NCI-H146 treated with DMSO at 0.1 percent for 48 hours (cell line): ENCODE results near the gene RXRG.

Experiments used
- DNase-seq: peaks from one replicate; lab custom pipeline; 2025; ENCODE audit not compliant: unreplicated experiment; lab: John Stamatoyannopoulos, UW

Gene RXRG

GRCh38 chr1:165452336-165453130 lies 7.6 kb upstream of the RXRG start:
- DNase-seq: no peak

DNA sequence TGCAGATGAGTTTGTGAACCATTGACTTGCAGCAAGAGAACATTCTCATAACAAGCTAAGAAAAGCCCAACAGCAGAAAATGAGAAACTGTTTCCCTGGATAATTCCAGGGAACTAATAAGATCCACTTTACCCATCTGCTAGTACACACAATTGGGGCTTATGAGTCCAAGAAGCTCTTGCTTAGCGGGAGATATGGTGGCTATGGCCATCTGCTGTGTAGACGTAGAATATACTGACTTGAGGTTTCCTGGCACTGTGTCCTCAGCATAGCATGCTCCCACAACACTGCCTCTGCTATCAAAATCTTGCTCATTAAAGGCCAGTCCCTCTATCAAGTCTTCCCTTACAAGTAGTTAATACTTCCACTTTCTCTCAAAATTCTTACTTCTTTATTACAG lies 6.8 kb upstream of the RXRG start:
- DNase-seq: no peak

GRCh38 chr1:165449131-165449530 lies 4.2 kb upstream of the RXRG start:
- DNase-seq: no peak

- no peak for DNase-seq
Observed at GRCh38 chr1:165445388-165445787, 462 bp upstream of the RXRG start.

DNA sequence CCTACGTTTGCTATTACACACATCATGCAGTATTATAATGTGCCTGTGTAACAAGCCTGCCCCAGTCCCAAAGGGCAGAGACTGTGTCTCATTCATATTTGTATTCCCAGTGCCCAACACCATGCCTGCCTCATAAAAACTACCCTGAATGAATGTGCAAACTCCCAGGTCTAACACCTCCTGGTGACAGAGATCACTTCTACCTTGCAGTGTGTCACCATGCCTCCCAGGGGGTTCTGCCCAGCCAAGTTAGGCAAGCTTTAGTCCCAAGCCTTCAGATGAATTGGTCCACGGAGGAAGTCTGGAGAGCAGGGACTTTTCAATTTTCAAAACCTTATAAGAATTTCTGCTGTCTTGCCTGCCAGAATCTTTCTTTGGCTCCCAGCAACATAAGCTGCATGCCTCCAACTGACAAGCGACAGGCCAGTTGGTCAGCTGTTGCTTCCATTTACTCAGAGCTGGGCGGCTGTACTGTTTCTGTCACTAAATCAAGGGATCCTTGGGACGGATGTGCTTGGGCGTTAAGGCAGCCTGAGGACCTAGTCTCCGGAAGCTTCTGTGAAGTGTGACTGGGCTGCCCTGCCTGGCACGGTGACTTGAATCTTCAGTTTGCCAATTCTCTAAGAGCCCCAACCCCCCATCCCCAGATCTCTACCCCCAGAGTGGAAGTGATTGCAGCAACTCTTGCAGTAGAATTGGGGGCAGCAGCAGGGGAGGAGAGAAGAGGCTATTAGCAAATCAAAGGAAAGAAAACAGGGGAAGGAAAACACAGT lies 1.2 kb downstream of the RXRG start:
- DNase-seq: no peak

DNA sequence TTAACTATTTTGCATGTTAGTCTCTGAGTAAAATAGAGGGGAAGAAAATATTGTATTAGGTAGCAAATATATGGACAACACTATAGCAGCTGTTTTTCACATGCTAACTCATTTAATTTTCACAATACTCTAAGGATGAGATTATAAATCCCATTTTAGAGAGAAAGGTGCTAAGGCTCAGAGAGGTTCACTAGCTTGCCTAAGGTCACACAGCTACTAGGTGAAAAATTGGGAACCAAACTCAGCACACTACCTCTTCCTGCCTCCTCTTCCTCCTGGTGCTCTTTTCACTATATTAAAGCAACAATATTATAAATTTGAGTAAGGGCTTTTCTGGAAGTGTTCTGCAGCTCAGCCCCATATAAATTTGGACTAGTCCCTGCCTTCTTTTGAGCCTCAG lies 2.3 kb downstream of the RXRG start:
- DNase-seq: no peak

DNA sequence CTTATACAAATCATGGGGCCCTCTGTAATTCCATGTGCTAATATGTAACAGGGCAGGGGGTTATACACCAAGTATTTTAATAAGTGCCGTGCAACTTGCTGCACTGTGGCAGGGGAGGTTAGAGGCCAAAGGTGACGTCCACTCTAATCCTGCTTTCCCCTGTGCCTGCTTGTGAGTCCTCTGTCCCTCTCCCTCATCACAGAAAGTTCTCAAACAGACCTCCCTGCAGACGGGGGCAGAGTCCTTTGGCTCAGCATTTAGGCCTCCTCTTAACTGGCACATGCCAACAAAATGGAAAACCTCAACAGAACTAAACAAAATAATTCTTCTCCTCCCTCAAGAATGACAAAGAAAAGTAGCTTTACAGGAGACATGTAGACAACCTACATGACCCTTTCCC lies 2.9 kb downstream of the RXRG start:
- DNase-seq: no peak

DNA sequence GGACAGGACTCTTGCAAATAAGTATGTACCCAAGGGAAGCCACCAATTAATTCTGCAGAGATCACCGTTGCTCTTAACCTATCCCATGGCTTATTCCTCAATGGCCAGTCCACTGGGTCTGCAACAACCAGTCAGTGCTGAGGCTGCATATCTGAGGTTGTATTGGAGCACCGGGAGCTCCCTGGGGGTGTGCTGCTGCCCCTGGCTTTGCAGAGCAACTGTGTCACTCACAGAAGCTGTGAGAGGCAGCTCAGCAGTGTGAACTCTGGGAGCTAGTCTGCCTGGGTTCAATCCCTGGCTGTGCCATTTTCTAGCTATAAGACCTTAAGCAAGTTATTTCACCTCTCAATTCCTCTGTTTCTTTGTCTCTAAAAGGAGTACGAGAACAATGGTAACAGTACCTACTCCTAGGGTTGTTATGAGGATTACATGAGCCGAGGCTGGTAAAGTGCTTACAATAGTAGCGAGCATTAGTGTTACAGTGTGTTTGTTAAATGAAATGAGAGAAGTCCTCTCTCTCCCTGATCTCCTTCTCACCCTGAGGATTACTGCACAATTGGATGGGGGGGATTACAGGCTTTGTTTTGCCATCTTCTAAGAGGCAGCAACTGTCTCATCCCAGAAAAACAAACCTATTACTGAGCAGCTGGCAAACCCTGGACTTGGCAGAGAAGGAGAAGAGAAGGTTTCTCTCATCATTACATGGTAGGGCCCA lies 3.6 kb downstream of the RXRG start:
- DNase-seq: no peak

DNA sequence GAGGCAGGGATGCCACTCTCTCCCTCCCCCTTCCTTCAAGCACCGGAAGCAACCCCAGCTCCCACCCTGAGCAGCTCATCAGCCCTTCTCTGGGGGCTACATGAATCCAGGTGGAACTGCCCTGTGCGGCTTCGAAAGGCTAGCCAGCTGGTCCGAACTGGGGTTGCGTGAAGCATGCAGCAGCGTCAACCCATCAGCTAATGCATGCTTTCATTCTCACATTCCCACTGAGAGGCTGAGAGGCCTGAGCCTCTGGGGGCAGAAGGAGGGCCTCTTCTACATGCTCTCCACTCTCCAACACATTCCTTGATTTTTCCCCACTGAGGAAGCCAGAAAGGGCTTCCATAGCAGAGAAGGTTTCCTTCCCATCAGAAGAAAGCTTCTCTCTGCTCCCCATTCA lies 5.6 kb downstream of the RXRG start:
- no peak for DNase-seq

GRCh38 chr1:165436994-165437393 lies 7.9 kb downstream of the RXRG start:
- DNase-seq: no peak

GRCh38 chr1:165435801-165436200 lies 9.1 kb downstream of the RXRG start:
- no peak for DNase-seq

- DNase-seq: no peak
Observed at GRCh38 chr1:165434281-165434680, 10.6 kb downstream of the RXRG start.

DNA sequence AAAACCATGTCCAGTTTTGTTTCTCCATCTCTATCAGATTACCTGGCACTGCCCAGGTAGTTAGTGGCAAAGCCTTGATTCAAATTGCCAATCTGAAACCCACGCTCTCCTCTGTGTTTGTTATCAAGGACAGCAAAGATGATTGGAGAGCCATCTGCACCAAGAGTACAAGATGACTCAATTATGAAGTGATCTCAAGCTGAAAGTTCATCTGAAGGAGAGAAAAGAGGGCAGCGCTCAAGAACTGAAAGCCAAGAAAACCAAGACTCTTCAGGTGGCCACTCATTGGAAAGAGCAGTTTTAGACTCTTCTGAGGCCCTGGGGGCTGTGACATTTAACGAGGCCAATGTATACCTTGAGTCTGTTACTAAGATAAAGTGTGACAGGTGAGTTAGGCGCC lies 13.8 kb downstream of the RXRG start:
- DNase-seq: no peak

DNA sequence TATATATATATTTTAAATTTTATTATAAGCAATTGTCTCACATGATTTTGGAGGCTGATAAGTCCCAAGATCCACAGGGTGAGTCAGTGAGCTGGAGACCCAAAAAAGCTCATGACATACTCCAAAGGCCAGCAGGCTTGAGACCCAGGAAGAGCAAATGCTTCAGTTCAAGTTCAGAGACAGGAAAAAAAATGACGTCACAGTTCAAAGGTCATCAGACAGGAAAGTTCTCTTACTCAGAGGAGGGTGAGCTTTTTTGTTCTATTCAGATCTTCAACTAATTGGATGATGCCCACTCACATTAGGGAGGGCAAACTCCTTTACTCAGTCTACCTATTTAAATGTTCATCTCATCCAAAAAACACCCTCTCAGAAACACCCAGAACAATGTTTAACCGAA lies 18.2 kb downstream of the RXRG start:
- DNase-seq: no peak

- no peak for DNase-seq
Observed at GRCh38 chr1:165425621-165426020, 19.3 kb downstream of the RXRG start.

GRCh38 chr1:165424454-165425216 lies 20.3 kb downstream of the RXRG start:
- no peak for DNase-seq

DNA sequence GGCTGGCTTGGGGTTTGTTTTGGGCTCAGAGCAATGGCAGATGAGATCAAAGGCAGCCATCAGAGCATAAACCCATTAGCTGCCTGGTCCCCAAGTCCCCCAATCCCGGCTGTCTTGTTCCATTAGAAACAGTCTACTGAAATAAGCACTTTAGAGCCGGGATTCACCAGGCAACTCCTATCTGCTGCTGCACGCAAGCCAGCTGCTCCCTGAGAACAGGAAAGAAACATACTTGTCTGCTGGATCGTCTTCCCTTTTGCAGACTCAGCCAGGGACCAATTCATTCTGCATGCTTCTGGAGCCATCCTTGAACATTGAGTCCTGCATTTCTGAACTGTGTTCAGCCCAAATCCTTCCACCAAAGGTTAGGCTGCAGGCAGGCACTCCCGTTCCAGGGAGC lies 21.8 kb downstream of the RXRG start:
- DNase-seq: no peak

DNA sequence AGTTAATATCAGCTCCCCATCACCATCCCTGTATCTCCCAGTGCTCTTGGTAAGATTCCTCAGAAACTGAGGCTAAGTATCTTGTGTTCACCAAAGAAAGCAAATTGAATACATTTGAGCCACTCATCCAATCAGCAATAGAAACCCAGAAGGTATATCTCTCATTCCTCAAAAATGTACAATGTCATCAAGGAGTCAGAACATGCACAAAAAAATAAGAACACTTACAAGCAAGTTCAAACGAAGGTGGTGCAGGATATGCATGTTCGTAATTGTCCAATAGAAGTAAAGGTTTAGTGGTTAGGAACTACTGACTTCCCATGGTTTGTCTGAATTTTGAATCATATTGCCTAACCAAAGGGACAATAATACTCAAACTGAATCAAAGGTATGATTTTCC lies 24.3 kb downstream of the RXRG start:
- DNase-seq: no peak

DNA sequence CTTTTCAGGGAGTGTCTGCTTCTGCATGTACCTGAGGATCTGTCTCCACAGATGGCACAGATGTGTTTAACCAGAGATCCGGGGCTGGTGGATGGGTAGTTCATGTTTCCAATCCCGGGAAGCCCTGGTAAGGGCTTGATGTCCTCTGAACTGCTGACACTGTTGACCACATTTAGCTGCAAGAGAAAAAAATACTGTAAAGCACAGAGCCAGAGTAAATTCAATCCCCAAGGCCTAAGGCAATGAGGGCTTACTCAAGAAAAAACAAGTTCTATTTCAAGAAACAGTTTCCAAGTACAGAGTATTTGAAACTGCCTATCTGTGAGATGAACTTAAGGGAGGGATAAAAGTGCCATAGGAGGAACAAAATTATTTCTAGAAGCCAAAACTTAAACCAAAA lies 25.1 kb downstream of the RXRG start:
- DNase-seq: no peak

GRCh38 chr1:165418195-165418594 lies 26.7 kb downstream of the RXRG start:
- DNase-seq: no peak

GRCh38 chr1:165416876-165417275 lies 28.1 kb downstream of the RXRG start:
- DNase-seq: no peak
